DOHH2 (cell line): ENCODE measurements around the gene SARM1.

Experiments used
- CTCF ChIP-seq: fragments of 200-600 bp; sonication (generic); IDR thresholded peaks from one replicate; pipeline ENCODE4 v1.5.1; 2014; ENCODE audit warnings: antibody characterized with exemption, mild to moderate bottlenecking, low read depth, low read length; ENCODE audit not compliant: poor library complexity, severe bottlenecking
- EZH2phosphoT487 ChIP-seq: fragments of 200-600 bp; sonication (generic); IDR thresholded peaks from 2 replicates; pipeline ENCODE4 v1.6.1; 2017; ENCODE audit warnings: borderline replicate concordance, mild to moderate bottlenecking, antibody characterized with exemption, low read length, moderate library complexity, mixed read lengths

- TF ChIP-seq CTCF (no peak), EZH2phosphoT487 (no peak)
These were observed 31.1 kb upstream of the SARM1 start for GRCh38 chr17:28340374-28340773.
